ENCODE data around the gene NDUFAF2. TPM values are rescaled to one million over a fixed set of nuclear protein-coding genes. Genes with fewer than 3 reads are reported as not detected.

Gene NDUFAF2
- total and polyA plus RNA-seq, 2 of the 13 experiments (the other 11 are each of a cell fraction or from before 2014, with no cell fraction given), result 34.0 to 78.4 TPM

DNA sequence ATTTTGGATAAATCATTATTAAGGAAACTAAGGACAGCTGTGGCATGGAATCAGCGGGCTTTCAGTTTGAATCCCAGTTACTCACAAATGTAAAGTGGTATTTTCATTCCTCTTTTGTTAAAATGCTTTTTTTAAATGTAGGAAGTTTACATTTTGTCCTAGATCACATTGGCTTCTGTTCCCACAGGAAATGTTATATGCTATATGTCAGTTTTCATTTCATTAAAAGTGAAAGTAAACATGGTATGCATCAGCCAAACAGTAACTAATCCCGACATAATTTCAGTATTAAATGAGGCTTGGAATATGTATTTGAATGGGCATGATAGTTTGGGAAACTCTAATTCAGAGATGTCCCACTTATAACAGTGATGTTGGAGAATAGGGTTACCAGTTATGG, 235.9 kb downstream of the NDUFAF2 start:
- Histone ChIP-seq H3K9me3 (ENCODE audit: low read length) (no peaks in the 10 kb centered on the region), H4K20me1 (ENCODE audit: insufficient read depth, low read length) (no peaks in the 10 kb centered on the region), H3K9ac (ENCODE audit: insufficient read depth, low read depth, low read length) (no peak overlapping the region), H3K4me2 (ENCODE audit: low read depth, low read length) (peak overlapping the region; percentile 28; the same call in 1 of the 2 replicates), H3K27ac (ENCODE audit: extremely low read length, insufficient read depth, low read length) (no peak overlapping the region), H3K27me3 (ENCODE audit: control insufficient read depth in 1 of 2, insufficient read depth in 2 of 2, low read length in 2 of 2) (no peaks in the 10 kb centered on the region; a peak in 1 of 5 replicates), H3K79me2 (ENCODE audit: insufficient read depth, low read length) (no peaks in the 10 kb centered on the region), H3K36me3 (replicated peaks in 1 of 2; ENCODE audit: control insufficient read depth in 1 of 2, insufficient read depth in 2 of 2, low read length in 2 of 2) (no peaks in the 10 kb centered on the region), H2AFZ (ENCODE audit: low read length) (peak overlapping the region; percentile 36), H3K4me3 (replicated peaks in 1 of 3; ENCODE audit: insufficient read depth in 1 of 3, low read depth in 2 of 3, low read length in 3 of 3) (peak overlapping the region in 2 of 3 experiments; percentile 13 to 24; a peak in 3 of 6 replicates), H3K4me1 (ENCODE audit: insufficient read depth, low read length) (no peaks in the 10 kb centered on the region)
- WGBS (ENCODE audit: low lambda C conversion rate), result 43% methylated on average over 2 of the region's 2 CpGs
- no peak for FAIRE-seq
- intact Hi-C loops (cut with micrococcal nuclease; ENCODE audit: unreplicated experiment), result no loop called here
- in situ Hi-C loops (cut with HindIII; ENCODE audit: extremely low pct_ligation_motif_present, low pct_unique_long_range_greater_than_20kb), result no loop called here
- CTCF ChIA-PET (ENCODE audit: low intra/inter-chr PET ratio, low total read pairs), result no interaction called here
- TF ChIP-seq ZNF597 (CRISPR knock-in tag; IDR thresholded peaks at IDR 0.05) (no peak), MED13 (CRISPR knock-in tag; IDR thresholded peaks at IDR 0.05) (no peak), ZFP91 (CRISPR knock-in tag; IDR thresholded peaks at IDR 0.05; ENCODE audit: borderline replicate concordance) (no peak), SKI (IDR thresholded peaks at IDR 0.05; ENCODE audit: partially characterized antibody) (no peak), ZNF790 (CRISPR knock-in tag; IDR thresholded peaks at IDR 0.05; ENCODE audit: borderline replicate concordance) (no peak), SRF (IDR thresholded peaks at IDR 0.05; ENCODE audit: low read depth, low read length) (no peak), RARA (CRISPR knock-in tag; IDR thresholded peaks at IDR 0.05) (no peak), ZNF12 (CRISPR knock-in tag; IDR thresholded peaks at IDR 0.05) (no peak), ZFY (CRISPR knock-in tag; IDR thresholded peaks at IDR 0.05) (no peak), U2AF1 (optimal IDR thresholded peaks at IDR 0.05; ENCODE audit: low read depth, low read length) (no peak), ZNF784 (CRISPR knock-in tag; IDR thresholded peaks at IDR 0.05; ENCODE audit: borderline replicate concordance) (no peak), ZNF713 (CRISPR knock-in tag; IDR thresholded peaks at IDR 0.05) (no peak), THAP8 (CRISPR knock-in tag; IDR thresholded peaks at IDR 0.05; ENCODE audit: borderline replicate concordance) (no peak)
- TF ChIP-seq, protein P1, sequence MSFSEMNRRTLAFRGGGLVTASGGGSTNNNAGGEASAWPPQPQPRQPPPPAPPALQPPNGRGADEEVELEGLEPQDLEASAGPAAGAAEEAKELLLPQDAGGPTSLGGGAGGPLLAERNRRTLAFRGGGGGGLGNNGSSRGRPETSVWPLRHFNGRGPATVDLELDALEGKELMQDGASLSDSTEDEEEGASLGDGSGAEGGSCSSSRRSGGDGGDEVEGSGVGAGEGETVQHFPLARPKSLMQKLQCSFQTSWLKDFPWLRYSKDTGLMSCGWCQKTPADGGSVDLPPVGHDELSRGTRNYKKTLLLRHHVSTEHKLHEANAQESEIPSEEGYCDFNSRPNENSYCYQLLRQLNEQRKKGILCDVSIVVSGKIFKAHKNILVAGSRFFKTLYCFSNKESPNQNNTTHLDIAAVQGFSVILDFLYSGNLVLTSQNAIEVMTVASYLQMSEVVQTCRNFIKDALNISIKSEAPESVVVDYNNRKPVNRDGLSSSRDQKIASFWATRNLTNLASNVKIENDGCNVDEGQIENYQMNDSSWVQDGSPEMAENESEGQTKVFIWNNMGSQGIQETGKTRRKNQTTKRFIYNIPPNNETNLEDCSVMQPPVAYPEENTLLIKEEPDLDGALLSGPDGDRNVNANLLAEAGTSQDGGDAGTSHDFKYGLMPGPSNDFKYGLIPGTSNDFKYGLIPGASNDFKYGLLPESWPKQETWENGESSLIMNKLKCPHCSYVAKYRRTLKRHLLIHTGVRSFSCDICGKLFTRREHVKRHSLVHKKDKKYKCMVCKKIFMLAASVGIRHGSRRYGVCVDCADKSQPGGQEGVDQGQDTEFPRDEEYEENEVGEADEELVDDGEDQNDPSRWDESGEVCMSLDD (CRISPR knock-in tag; IDR thresholded peaks at IDR 0.05; ENCODE audit: borderline replicate concordance), result no peak
- TF ChIP-seq, protein P2, sequence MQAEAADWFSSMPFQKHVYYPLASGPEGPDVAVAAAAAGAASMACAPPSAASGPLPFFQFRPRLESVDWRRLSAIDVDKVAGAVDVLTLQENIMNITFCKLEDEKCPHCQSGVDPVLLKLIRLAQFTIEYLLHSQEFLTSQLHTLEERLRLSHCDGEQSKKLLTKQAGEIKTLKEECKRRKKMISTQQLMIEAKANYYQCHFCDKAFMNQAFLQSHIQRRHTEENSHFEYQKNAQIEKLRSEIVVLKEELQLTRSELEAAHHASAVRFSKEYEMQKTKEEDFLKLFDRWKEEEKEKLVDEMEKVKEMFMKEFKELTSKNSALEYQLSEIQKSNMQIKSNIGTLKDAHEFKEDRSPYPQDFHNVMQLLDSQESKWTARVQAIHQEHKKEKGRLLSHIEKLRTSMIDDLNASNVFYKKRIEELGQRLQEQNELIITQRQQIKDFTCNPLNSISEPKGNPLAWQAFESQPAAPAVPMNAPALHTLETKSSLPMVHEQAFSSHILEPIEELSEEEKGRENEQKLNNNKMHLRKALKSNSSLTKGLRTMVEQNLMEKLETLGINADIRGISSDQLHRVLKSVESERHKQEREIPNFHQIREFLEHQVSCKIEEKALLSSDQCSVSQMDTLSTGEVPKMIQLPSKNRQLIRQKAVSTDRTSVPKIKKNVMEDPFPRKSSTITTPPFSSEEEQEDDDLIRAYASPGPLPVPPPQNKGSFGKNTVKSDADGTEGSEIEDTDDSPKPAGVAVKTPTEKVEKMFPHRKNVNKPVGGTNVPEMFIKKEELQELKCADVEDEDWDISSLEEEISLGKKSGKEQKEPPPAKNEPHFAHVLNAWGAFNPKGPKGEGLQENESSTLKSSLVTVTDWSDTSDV (CRISPR knock-in tag; IDR thresholded peaks at IDR 0.05), result no peak
- DNase-seq (ENCODE audit: low spot score), result no peak
- no TSS peak for BruUV-seq (replicated peaks)
- POLR2A ChIA-PET, result no interaction called here
- ATAC-seq, result no peak
